K562 (cell line): ENCODE results near the gene CYP2D6. TPM values are rescaled to one million over a fixed set of nuclear protein-coding genes. Genes with fewer than 3 reads are reported as not detected.

Experiments used
- ATAC-seq: fragments of 200-7000 bp; cut with Tn5 transposase; 3 replicates; pipeline ENCODE4 v1.9.1; 2020; ENCODE audit warnings: moderate library complexity
- BruUV-seq: library from RNA; stranded (reverse); fragments of 400-500 nt; replicated peaks from 2 replicates; lab custom pipeline; 2021; lab: Mats Ljungman, UMichigan
- CTCF ChIA-PET: fragments of 300-600 bp; formaldehyde crosslinking; extraction: SDS; loops from one replicate; lab custom pipeline; 2021; ENCODE audit warnings: low intra/inter-chr PET ratio; lab: Yijun Ruan, JAX
- POLR2A ChIA-PET: fragments of 300-600, 350-650 bp; sonication (Branson Sonifier 250); formaldehyde crosslinking; extraction: SDS; loops from one replicate; lab custom pipeline; 2021; ENCODE audit warnings: antibody characterized with exemption, inconsistent platforms; lab: Yijun Ruan, JAX
- DNase-seq, 4 experiments: peaks; one replicate each; pipeline versions ENCODE4 v3.0.0 to v3.0.0-alpha.2; 2011 to 2018; ENCODE audit warnings: low spot score in 3 of 4, mixed read lengths in 3 of 4; ENCODE audit errors: extremely low read depth in 1 of 4
- FAIRE-seq: peaks from 2 replicates; lab custom pipeline; 2011; peaks lifted over from hg19 to GRCh38; lab: Jason Lieb, UNC
- H2AFZ ChIP-seq: 2 replicates; pipeline ENCODE4 v1.6.0; 2011; ENCODE audit warnings: low read depth, low read length, control low read depth, inconsistent platforms
- H3K27ac ChIP-seq: fragments of 200-600 bp; 3 replicates; pipeline ENCODE4 v1.8.0; 2011; ENCODE audit warnings: low read depth, mild to moderate bottlenecking, control low read depth, inconsistent platforms, low read length, moderate library complexity, mixed read lengths; ENCODE audit errors: extremely low read depth
- H3K27me3 ChIP-seq, 2 experiments: fragments of 300-600 bp in 1 of 2; 2 replicates in 1 of 2; 3 replicates in 1 of 2; pipeline versions ENCODE4 v1.6.0 to v1.8.0; 2011; ENCODE audit warnings: inconsistent platforms in 2 of 2, low read length in 2 of 2, mild to moderate bottlenecking in 1 of 2, mixed read lengths in 1 of 2, moderate library complexity in 1 of 2; ENCODE audit not compliant: control insufficient read depth in 2 of 2, insufficient read depth in 2 of 2
- H3K36me3 ChIP-seq: fragments of 300-600 bp; 3 replicates; pipeline ENCODE4 v1.8.0; 2011; ENCODE audit warnings: mild to moderate bottlenecking, low read length, inconsistent platforms; ENCODE audit not compliant: control insufficient read depth, insufficient read depth
- H3K4me1 ChIP-seq, 2 experiments: fragments of 200-600 bp in 1 of 2; replicated peaks in 1 of 2; 2 replicates in 1 of 2; 3 replicates in 1 of 2; pipeline versions ENCODE4 v1.5.1 to v1.8.0; 2011; ENCODE audit warnings: inconsistent platforms in 2 of 2, low read length in 2 of 2, mild to moderate bottlenecking in 1 of 2, mixed read lengths in 1 of 2, moderate library complexity in 1 of 2; ENCODE audit not compliant: control insufficient read depth in 2 of 2, insufficient read depth in 2 of 2
- H3K4me2 ChIP-seq: 2 replicates; pipeline ENCODE4 v1.6.1; 2011; ENCODE audit warnings: low read length, control low read depth, inconsistent platforms, mixed read lengths; ENCODE audit not compliant: insufficient read depth
- H3K4me3 ChIP-seq: fragments of 200-600 bp; sonication (generic), shearing (Covaris generic); 2 replicates; pipeline ENCODE4 v1.5.1; 2016; ENCODE audit warnings: control low read depth, inconsistent platforms
- H3K79me2 ChIP-seq: fragments of 200-600 bp; 3 replicates; pipeline ENCODE4 v1.8.0; 2011; ENCODE audit warnings: low read length, inconsistent platforms; ENCODE audit not compliant: control insufficient read depth, insufficient read depth
- H3K9ac ChIP-seq, 2 experiments: 2 replicates each; pipeline versions ENCODE4 v1.6.0 to v1.6.1; 2011; ENCODE audit warnings: low read depth in 2 of 2, low read length in 2 of 2, control low read depth in 1 of 2, inconsistent platforms in 1 of 2, mild to moderate bottlenecking in 1 of 2, mixed read lengths in 1 of 2; ENCODE audit not compliant: insufficient read depth in 1 of 2
- H3K9me1 ChIP-seq: one replicate; pipeline ENCODE4 v1.6.0; 2011; ENCODE audit warnings: inconsistent platforms, mild to moderate bottlenecking, low read length, moderate library complexity; ENCODE audit not compliant: control insufficient read depth, insufficient read depth
- H3K9me3 ChIP-seq: replicated peaks from 2 replicates; pipeline ENCODE4 v1.5.1; 2011; ENCODE audit warnings: low read depth, low read length, inconsistent platforms; ENCODE audit not compliant: control insufficient read depth, insufficient read depth
- H4K20me1 ChIP-seq: replicated peaks from 2 replicates; pipeline ENCODE4 v1.6.1; 2011; ENCODE audit warnings: low read length, inconsistent platforms, mixed read lengths; ENCODE audit not compliant: control insufficient read depth, insufficient read depth
- FOSL1 ChIP-seq: fragments of 200-800 bp; sonication (Bioruptor generic); conservative IDR thresholded peaks from 2 replicates; pipeline ENCODE4 v1.6.1; 2016; ENCODE audit warnings: missing genetic modification characterization, missing compliant biosample characterization
- HLTF ChIP-seq: fragments of 450-650 bp; IDR thresholded peaks from 2 replicates; pipeline ENCODE4 v1.6.1; 2016
- MLLT1 ChIP-seq, 2 experiments: fragments of 450-650 bp; IDR thresholded peaks; 2 replicates each; pipeline ENCODE4 v1.6.1; 2016
- NFYB ChIP-seq: IDR thresholded peaks from 2 replicates; pipeline ENCODE4 v1.6.1; 2011; ENCODE audit warnings: mild to moderate bottlenecking, moderate library complexity; ENCODE audit not compliant: insufficient read length; ENCODE audit errors: extremely low read depth
- POLR3G ChIP-seq: IDR thresholded peaks from 2 replicates; pipeline ENCODE4 v1.6.1; 2011; ENCODE audit not compliant: insufficient read length, insufficient replicate concordance; ENCODE audit errors: extremely low read depth
- POU5F1 ChIP-seq: fragments of 150-350 bp; IDR thresholded peaks from 2 replicates; pipeline ENCODE4 v1.6.1; 2014; ENCODE audit warnings: borderline replicate concordance, low read length, low read depth, mild to moderate bottlenecking; ENCODE audit not compliant: partially characterized antibody
- SRSF9 ChIP-seq: fragments of 200-400 bp; formaldehyde crosslinking; IDR thresholded peaks from 2 replicates; pipeline ENCODE4 v1.6.1; 2017; ENCODE audit warnings: low read depth, low read length, borderline replicate concordance
- ZNF707 ChIP-seq: fragments of 250-450 bp; sonication (Bioruptor Pico); conservative IDR thresholded peaks from 2 replicates; pipeline ENCODE4 v1.8.0; 2022; ENCODE audit warnings: inconsistent platforms, mild to moderate bottlenecking, moderate library complexity
- WGBS: fragments of 100-300 bp; shearing (Covaris generic); methylation state at CpG from one replicate; pipeline ENCODE4 v1.1.6; 2016; ENCODE audit warnings: low coverage, mixed read lengths; ENCODE audit not compliant: insufficient coverage; ENCODE audit errors: missing lambda C conversion rate; 5-methylcytosine and 5-hydroxymethylcytosine counted together
- in situ Hi-C: fragments of 300-500 bp; cut with MboI; formaldehyde crosslinking; loops from 4 replicates; pipeline ENCODE4 v1.15.0; 2018; ENCODE audit warnings: inconsistent platforms, mixed read lengths
- intact Hi-C: fragments of 100-400 bp; cut with micrococcal nuclease; formaldehyde crosslinking; loops from 2 replicates; pipeline ENCODE4 v1.14.2; 2022
- polyA plus RNA-seq, 8 experiments: library from polyadenylated mRNA; depleted of rRNA in 4 of 8; stranded (reverse) in 5 of 8; unstranded in 3 of 8; fragments of >200 nt; fragmentation: Nextera tagmentation in 2 of 8; fragmentation: Illumina TruSeq in 1 of 8; extraction: Ambion mirVana in 2 of 8; extraction: Trizol in 1 of 8; gene quantifications; 2 replicates each; pipeline versions ENCODE4 v1.2.1 to v1.2.3, GENCODE V29; 2011 to 2014; ENCODE audit warnings: inconsistent platforms in 1 of 8, missing spikeins in 1 of 8
- total RNA-seq, 7 experiments: library from RNA; depleted of rRNA in 6 of 7; stranded (reverse); fragments of >200 nt in 6 of 7; fragmentation: Illumina TruSeq in 2 of 7; extraction: Trizol in 2 of 7; gene quantifications; 2 replicates each; pipeline versions ENCODE4 v1.2.1 to v1.2.3, GENCODE V29; 2011 to 2021; ENCODE audit warnings: low replicate concordance in 1 of 7

Gene CYP2D6
- total and polyA plus RNA-seq, 9 of the 15 experiments (the other 6 are each of a cell fraction or from before 2014, with no cell fraction given), result 0.04 to 0.20 (median 0.09) TPM; not detected in 5

- no peaks in the 10 kb centered on the region for H3K79me2 ChIP-seq
- no peaks in the 10 kb centered on the region for H3K36me3 ChIP-seq
- no peak overlapping the region for H3K4me3 ChIP-seq
- no peak overlapping the region for H3K4me2 ChIP-seq
- no peak overlapping the region for H3K9ac ChIP-seq
- H4K20me1 ChIP-seq, result no peaks in the 10 kb centered on the region
- H3K4me1 ChIP-seq, result peaks cover 0 to 4% of the 10 kb centered on the region in 2 experiments; a peak in 1 of 5 replicates
- no TSS peak for BruUV-seq
- intact Hi-C loops (no loop called here), in situ Hi-C loops (no loop called here)
- no peak for FAIRE-seq
- 76% methylated on average over 2 of the region's 2 CpGs for WGBS
- no peak for TF ChIP-seq POU5F1
- TF ChIP-seq NFYB, result peak; percentile 55
- no peak for TF ChIP-seq POLR3G
- no peak for TF ChIP-seq MLLT1 (IDR thresholded peaks at IDR 0.05)
- TF ChIP-seq FOSL1 (tag), result no peak
- no peak for TF ChIP-seq HLTF
- TF ChIP-seq SRSF9, result no peak
- TF ChIP-seq ZNF707 (CRISPR knock-in tag), result no peak
- no peak overlapping the region for H2AFZ ChIP-seq
- H3K9me3 ChIP-seq, result no peaks in the 10 kb centered on the region
- no peak for DNase-seq
- ChIA-PET POLR2A (no interaction called here), CTCF (no interaction called here)
- no peaks in the 10 kb centered on the region for H3K9me1 ChIP-seq
- H3K27me3 ChIP-seq, result no peaks in the 10 kb centered on the region
- no peak overlapping the region for H3K27ac ChIP-seq
- ATAC-seq, result no peak
These were observed 8.4 kb upstream of the CYP2D6 start for GRCh38 chr22:42138972-42139371.
